ENCODE measurements around the gene MRGPRE. TPM values are rescaled to one million over a fixed set of nuclear protein-coding genes. Genes with fewer than 3 reads are reported as not detected.

Gene MRGPRE
- total RNA-seq, 1 experiment from 2014 or later: not detected

DNA sequence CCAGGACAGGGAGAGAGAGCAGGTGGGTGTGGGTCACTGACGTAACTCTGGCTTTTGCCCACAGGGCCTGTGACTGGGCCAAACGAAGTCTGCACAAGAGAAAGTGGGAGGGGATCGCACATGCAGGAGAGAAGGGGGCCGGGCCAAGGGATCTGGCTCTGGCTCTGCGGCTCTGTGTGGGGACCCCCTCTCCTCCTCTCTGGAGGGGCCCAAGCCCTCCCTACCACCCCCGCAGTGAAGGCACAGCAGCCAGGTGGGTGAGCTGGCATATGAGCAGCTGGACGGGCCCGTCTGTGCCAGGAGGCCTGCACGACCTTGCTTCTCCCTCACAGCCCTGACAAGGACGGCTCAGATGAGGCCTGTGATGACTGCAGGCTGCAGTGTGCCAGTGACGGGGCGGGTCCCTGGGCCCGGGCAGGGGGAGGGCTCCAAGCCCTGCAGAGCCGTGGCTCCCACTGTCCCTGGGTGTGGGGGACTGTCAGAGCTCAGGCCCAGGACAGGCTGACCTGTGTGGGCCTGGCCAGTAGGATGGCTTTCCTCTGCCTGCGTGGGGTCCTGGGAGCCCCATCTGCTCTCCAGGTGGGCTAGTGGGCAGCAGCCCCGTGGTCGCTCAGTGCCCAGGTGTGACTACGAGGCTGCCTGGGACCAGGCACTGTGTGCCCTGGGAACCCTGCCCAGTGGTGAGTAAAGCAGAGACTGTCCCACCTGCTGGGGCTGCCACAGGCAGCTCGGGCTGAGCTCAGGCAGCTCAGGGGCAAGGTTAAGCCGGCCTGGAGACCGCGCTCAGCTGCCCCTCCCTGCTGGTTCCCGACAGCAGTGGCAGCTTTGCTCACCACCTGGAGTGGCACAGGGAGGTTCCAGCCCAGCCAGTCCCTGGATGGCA is 35.8 kb downstream of the MRGPRE start:
- Mint-ChIP-seq H3K4me3 (no peak overlapping the region), H3K27ac (no peak overlapping the region), H3K27me3 (ENCODE audit: low read depth) (peaks cover 5% of the 10 kb centered on the region), H3K36me3 (peaks cover 4% of the 10 kb centered on the region; the same call in 1 of the 2 replicates), H3K9me3 (peaks cover 4% of the 10 kb centered on the region), H3K4me1 (peaks cover 8% of the 10 kb centered on the region; the same call in 1 of the 2 replicates)
- DNase-seq (ENCODE audit: low spot score) (no peak), ATAC-seq (no peak)
- ChIA-PET POLR2A (no interaction called here), CTCF (interaction anchor here (1.0 to 2.0 kb wide), 9 partner anchors 7 to 144 kb away, joined by 3 to 11 read pairs (median 6); no protein-coding TSS in a partner anchor)
- TF ChIP-seq, protein P1, sequence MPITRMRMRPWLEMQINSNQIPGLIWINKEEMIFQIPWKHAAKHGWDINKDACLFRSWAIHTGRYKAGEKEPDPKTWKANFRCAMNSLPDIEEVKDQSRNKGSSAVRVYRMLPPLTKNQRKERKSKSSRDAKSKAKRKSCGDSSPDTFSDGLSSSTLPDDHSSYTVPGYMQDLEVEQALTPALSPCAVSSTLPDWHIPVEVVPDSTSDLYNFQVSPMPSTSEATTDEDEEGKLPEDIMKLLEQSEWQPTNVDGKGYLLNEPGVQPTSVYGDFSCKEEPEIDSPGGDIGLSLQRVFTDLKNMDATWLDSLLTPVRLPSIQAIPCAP (CRISPR knock-in tag; IDR thresholded peaks at IDR 0.05): no peak
- TF ChIP-seq TEAD4 (CRISPR knock-in tag; IDR thresholded peaks at IDR 0.05) (no peak), EMX1 (CRISPR knock-in tag; IDR thresholded peaks at IDR 0.05) (no peak), ESRRA (CRISPR knock-in tag; IDR thresholded peaks at IDR 0.05; ENCODE audit: borderline replicate concordance) (no peak), ETV6 (CRISPR knock-in tag; IDR thresholded peaks at IDR 0.05) (no peak), NR1H2 (CRISPR knock-in tag; IDR thresholded peaks at IDR 0.05) (no peak), CREM (CRISPR knock-in tag; IDR thresholded peaks at IDR 0.05) (no peak)
- TF ChIP-seq, protein P2, sequence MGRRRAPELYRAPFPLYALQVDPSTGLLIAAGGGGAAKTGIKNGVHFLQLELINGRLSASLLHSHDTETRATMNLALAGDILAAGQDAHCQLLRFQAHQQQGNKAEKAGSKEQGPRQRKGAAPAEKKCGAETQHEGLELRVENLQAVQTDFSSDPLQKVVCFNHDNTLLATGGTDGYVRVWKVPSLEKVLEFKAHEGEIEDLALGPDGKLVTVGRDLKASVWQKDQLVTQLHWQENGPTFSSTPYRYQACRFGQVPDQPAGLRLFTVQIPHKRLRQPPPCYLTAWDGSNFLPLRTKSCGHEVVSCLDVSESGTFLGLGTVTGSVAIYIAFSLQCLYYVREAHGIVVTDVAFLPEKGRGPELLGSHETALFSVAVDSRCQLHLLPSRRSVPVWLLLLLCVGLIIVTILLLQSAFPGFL (CRISPR knock-in tag; IDR thresholded peaks at IDR 0.05; ENCODE audit: borderline replicate concordance): no peak
- TF ChIP-seq, protein P3, sequence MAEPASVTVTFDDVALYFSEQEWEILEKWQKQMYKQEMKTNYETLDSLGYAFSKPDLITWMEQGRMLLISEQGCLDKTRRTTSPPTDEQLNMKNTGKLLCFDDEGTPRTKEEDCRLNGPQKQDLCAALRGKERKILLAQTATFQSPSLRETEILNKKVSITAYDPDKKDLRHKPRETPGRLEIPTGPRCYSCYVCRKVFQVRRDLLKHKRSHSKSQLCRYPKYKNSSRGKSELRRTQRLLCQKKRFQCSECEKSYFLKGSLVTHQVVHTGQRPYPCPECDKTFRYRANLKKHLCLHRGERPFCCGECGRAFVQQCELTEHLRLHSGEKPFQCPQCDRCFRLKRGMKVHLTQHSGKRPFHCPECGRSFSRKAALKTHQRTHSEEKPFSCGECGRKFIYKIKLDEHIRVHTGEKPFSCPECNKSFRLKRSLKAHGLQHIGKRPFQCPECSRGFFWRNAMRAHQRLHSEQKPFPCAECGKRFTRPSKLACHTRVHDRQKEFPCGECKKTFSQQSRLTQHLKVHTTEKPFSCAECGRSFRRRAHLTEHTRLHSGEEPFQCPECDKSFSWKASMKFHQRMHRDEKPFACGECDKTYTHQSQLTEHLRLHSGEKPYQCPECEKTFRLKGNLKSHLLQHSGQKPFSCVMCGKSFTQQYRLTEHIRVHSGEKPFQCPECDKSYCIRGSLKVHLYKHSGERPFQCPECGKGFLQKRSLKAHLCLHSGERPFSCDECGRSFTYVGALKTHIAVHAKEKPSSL (CRISPR knock-in tag; conservative IDR thresholded peaks at IDR 0.05): no peak
- TF ChIP-seq, protein P4, sequence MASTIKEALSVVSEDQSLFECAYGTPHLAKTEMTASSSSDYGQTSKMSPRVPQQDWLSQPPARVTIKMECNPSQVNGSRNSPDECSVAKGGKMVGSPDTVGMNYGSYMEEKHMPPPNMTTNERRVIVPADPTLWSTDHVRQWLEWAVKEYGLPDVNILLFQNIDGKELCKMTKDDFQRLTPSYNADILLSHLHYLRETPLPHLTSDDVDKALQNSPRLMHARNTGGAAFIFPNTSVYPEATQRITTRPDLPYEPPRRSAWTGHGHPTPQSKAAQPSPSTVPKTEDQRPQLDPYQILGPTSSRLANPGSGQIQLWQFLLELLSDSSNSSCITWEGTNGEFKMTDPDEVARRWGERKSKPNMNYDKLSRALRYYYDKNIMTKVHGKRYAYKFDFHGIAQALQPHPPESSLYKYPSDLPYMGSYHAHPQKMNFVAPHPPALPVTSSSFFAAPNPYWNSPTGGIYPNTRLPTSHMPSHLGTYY (CRISPR knock-in tag; IDR thresholded peaks at IDR 0.05): no peak
- TF ChIP-seq, protein P5, sequence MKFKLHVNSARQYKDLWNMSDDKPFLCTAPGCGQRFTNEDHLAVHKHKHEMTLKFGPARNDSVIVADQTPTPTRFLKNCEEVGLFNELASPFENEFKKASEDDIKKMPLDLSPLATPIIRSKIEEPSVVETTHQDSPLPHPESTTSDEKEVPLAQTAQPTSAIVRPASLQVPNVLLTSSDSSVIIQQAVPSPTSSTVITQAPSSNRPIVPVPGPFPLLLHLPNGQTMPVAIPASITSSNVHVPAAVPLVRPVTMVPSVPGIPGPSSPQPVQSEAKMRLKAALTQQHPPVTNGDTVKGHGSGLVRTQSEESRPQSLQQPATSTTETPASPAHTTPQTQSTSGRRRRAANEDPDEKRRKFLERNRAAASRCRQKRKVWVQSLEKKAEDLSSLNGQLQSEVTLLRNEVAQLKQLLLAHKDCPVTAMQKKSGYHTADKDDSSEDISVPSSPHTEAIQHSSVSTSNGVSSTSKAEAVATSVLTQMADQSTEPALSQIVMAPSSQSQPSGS (CRISPR knock-in tag; IDR thresholded peaks at IDR 0.05; ENCODE audit: borderline replicate concordance, low read depth): no peak
- TF ChIP-seq, protein P6, sequence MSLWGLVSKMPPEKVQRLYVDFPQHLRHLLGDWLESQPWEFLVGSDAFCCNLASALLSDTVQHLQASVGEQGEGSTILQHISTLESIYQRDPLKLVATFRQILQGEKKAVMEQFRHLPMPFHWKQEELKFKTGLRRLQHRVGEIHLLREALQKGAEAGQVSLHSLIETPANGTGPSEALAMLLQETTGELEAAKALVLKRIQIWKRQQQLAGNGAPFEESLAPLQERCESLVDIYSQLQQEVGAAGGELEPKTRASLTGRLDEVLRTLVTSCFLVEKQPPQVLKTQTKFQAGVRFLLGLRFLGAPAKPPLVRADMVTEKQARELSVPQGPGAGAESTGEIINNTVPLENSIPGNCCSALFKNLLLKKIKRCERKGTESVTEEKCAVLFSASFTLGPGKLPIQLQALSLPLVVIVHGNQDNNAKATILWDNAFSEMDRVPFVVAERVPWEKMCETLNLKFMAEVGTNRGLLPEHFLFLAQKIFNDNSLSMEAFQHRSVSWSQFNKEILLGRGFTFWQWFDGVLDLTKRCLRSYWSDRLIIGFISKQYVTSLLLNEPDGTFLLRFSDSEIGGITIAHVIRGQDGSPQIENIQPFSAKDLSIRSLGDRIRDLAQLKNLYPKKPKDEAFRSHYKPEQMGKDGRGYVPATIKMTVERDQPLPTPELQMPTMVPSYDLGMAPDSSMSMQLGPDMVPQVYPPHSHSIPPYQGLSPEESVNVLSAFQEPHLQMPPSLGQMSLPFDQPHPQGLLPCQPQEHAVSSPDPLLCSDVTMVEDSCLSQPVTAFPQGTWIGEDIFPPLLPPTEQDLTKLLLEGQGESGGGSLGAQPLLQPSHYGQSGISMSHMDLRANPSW (CRISPR knock-in tag; conservative IDR thresholded peaks at IDR 0.05; ENCODE audit: low read depth): no peak
- TF ChIP-seq, protein P7, sequence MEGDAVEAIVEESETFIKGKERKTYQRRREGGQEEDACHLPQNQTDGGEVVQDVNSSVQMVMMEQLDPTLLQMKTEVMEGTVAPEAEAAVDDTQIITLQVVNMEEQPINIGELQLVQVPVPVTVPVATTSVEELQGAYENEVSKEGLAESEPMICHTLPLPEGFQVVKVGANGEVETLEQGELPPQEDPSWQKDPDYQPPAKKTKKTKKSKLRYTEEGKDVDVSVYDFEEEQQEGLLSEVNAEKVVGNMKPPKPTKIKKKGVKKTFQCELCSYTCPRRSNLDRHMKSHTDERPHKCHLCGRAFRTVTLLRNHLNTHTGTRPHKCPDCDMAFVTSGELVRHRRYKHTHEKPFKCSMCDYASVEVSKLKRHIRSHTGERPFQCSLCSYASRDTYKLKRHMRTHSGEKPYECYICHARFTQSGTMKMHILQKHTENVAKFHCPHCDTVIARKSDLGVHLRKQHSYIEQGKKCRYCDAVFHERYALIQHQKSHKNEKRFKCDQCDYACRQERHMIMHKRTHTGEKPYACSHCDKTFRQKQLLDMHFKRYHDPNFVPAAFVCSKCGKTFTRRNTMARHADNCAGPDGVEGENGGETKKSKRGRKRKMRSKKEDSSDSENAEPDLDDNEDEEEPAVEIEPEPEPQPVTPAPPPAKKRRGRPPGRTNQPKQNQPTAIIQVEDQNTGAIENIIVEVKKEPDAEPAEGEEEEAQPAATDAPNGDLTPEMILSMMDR (IDR thresholded peaks at IDR 0.05): no peak
- TF ChIP-seq, protein P8, sequence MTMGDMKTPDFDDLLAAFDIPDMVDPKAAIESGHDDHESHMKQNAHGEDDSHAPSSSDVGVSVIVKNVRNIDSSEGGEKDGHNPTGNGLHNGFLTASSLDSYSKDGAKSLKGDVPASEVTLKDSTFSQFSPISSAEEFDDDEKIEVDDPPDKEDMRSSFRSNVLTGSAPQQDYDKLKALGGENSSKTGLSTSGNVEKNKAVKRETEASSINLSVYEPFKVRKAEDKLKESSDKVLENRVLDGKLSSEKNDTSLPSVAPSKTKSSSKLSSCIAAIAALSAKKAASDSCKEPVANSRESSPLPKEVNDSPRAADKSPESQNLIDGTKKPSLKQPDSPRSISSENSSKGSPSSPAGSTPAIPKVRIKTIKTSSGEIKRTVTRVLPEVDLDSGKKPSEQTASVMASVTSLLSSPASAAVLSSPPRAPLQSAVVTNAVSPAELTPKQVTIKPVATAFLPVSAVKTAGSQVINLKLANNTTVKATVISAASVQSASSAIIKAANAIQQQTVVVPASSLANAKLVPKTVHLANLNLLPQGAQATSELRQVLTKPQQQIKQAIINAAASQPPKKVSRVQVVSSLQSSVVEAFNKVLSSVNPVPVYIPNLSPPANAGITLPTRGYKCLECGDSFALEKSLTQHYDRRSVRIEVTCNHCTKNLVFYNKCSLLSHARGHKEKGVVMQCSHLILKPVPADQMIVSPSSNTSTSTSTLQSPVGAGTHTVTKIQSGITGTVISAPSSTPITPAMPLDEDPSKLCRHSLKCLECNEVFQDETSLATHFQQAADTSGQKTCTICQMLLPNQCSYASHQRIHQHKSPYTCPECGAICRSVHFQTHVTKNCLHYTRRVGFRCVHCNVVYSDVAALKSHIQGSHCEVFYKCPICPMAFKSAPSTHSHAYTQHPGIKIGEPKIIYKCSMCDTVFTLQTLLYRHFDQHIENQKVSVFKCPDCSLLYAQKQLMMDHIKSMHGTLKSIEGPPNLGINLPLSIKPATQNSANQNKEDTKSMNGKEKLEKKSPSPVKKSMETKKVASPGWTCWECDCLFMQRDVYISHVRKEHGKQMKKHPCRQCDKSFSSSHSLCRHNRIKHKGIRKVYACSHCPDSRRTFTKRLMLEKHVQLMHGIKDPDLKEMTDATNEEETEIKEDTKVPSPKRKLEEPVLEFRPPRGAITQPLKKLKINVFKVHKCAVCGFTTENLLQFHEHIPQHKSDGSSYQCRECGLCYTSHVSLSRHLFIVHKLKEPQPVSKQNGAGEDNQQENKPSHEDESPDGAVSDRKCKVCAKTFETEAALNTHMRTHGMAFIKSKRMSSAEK (CRISPR knock-in tag; IDR thresholded peaks at IDR 0.05; ENCODE audit: borderline replicate concordance): no peak
- TF ChIP-seq, protein P9, sequence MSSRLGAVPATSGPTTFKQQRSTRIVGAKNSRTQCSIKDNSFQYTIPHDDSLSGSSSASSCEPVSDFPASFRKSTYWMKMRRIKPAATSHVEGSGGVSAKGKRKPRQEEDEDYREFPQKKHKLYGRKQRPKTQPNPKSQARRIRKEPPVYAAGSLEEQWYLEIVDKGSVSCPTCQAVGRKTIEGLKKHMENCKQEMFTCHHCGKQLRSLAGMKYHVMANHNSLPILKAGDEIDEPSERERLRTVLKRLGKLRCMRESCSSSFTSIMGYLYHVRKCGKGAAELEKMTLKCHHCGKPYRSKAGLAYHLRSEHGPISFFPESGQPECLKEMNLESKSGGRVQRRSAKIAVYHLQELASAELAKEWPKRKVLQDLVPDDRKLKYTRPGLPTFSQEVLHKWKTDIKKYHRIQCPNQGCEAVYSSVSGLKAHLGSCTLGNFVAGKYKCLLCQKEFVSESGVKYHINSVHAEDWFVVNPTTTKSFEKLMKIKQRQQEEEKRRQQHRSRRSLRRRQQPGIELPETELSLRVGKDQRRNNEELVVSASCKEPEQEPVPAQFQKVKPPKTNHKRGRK (CRISPR knock-in tag; IDR thresholded peaks at IDR 0.05; ENCODE audit: borderline replicate concordance): no peak
- TF ChIP-seq, protein P10, sequence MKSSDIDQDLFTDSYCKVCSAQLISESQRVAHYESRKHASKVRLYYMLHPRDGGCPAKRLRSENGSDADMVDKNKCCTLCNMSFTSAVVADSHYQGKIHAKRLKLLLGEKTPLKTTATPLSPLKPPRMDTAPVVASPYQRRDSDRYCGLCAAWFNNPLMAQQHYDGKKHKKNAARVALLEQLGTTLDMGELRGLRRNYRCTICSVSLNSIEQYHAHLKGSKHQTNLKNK (CRISPR knock-in tag; IDR thresholded peaks at IDR 0.05): no peak

All from WTC11 (cell line).